Bronchial epithelial cell (primary cell): ENCODE measurements around the gene CYP26B1. TPM values are rescaled to one million over a fixed set of nuclear protein-coding genes. Genes with fewer than 3 reads are reported as not detected.

Experiments
- DNase-seq: peaks from one replicate; pipeline ENCODE4 v3.0.0-alpha.2; 2010; ENCODE audit warnings: low read depth
- FAIRE-seq: peaks from 2 replicates; lab custom pipeline; 2011; peaks lifted over from hg19 to GRCh38; lab: Jason Lieb, UNC
- H3K27me3 ChIP-seq: 2 replicates; pipeline ENCODE4 v1.5.1; 2011; ENCODE audit warnings: low read length; ENCODE audit not compliant: control insufficient read depth, insufficient read depth
- H3K36me3 ChIP-seq: 2 replicates; pipeline ENCODE4 v1.5.1; 2011; ENCODE audit warnings: low read length; ENCODE audit not compliant: control insufficient read depth, insufficient read depth
- H3K4me3 ChIP-seq: 2 replicates; pipeline ENCODE4 v1.5.1; 2011; ENCODE audit warnings: mild to moderate bottlenecking, low read depth, low read length, control low read depth
- CTCF ChIP-seq: IDR thresholded peaks from 2 replicates; pipeline ENCODE4 v1.5.1; 2011; ENCODE audit warnings: mild to moderate bottlenecking, moderate library complexity, low read length, control low read depth, inconsistent platforms; ENCODE audit not compliant: insufficient read depth, severe bottlenecking
- total RNA-seq: library from RNA; depleted of rRNA; stranded (reverse); fragments of >200 nt; gene quantifications from 2 replicates; pipeline ENCODE4 v1.2.1, GENCODE V29; 2014

CYP26B1 gene
- total RNA-seq, 1 donor from 2014 or later, result 0.53 TPM

GRCh38 chr2:72154386-72154975 lies 6.8 kb upstream of the CYP26B1 start:
- no peak for TF ChIP-seq CTCF
- DNase-seq, result no peak
- peak; percentile 76 for FAIRE-seq
- Histone ChIP-seq H3K36me3 (no peaks in the 10 kb centered on the region), H3K27me3 (peaks cover 20% of the 10 kb centered on the region), H3K4me3 (no peak overlapping the region)

GRCh38 chr2:72153924-72154323 lies 6.3 kb upstream of the CYP26B1 start:
- Histone ChIP-seq H3K27me3 (peaks cover 23% of the 10 kb centered on the region), H3K36me3 (no peaks in the 10 kb centered on the region), H3K4me3 (no peak overlapping the region)
- no peak for TF ChIP-seq CTCF
- no peak for FAIRE-seq
- DNase-seq, result no peak

GRCh38 chr2:72153026-72153791 lies 5.5 kb upstream of the CYP26B1 start:
- DNase-seq, result no peak
- peaks cover 26% of the 10 kb centered on the region for H3K27me3 ChIP-seq

GRCh38 chr2:72150861-72151356 lies 3.2 kb upstream of the CYP26B1 start:
- FAIRE-seq, result peak; percentile 50
- H3K27me3 ChIP-seq, result peaks cover 43% of the 10 kb centered on the region
- peak; percentile 1 for TF ChIP-seq CTCF
- no peak overlapping the region for H3K4me3 ChIP-seq
- no peaks in the 10 kb centered on the region for H3K36me3 ChIP-seq
- no peak for DNase-seq

More at GRCh38 chr2:72153026-72153791, 5.5 kb upstream of the CYP26B1 start:
- no peak for FAIRE-seq
- no peaks in the 10 kb centered on the region for H3K36me3 ChIP-seq
- no peak overlapping the region for H3K4me3 ChIP-seq
- TF ChIP-seq CTCF, result no peak

- FAIRE-seq (no peak), DNase-seq (peak; percentile 62)
- peak; percentile 85 for TF ChIP-seq CTCF
- H3K27me3 ChIP-seq, result peaks cover 38% of the 10 kb centered on the region
- no peak overlapping the region for H3K4me3 ChIP-seq
- H3K36me3 ChIP-seq, result no peaks in the 10 kb centered on the region
These were observed 2.6 kb upstream of the CYP26B1 start for GRCh38 chr2:72150157-72150860.
